ENCODE data around the gene COL25A1.

COL25A1 gene

GRCh38 chr4:108834166-108834834, 468.2 kb downstream of the COL25A1 start:
- FAIRE-seq (no peak), DNase-seq (ENCODE audit: insufficient read length, low spot score) (no peak)

DNA sequence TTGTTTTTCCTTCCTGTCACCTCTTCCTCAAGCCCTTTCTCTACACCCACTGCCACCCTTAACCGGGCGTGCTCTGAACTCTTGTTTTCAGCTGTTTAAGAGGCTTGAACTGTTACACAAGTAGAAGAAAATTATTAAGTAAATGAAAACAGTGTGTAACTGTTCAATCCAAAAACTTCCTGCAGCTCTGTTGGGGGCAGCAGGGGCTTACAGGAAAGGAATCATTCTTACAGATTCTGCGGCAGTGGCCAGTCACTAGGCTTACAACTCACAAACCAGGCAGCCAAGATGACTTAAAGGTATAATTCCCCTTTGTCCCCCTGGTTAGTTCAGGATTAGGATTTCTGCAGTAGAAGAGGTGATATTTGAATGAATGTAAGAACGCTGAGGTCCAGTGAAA, 469.4 kb downstream of the COL25A1 start:
- FAIRE-seq (no peak), DNase-seq (ENCODE audit: insufficient read length, low spot score) (no peak)

GRCh38 chr4:108831886-108832285, 470.6 kb downstream of the COL25A1 start:
- FAIRE-seq = no peak
- no peak for DNase-seq (ENCODE audit: insufficient read length, low spot score)

DNA sequence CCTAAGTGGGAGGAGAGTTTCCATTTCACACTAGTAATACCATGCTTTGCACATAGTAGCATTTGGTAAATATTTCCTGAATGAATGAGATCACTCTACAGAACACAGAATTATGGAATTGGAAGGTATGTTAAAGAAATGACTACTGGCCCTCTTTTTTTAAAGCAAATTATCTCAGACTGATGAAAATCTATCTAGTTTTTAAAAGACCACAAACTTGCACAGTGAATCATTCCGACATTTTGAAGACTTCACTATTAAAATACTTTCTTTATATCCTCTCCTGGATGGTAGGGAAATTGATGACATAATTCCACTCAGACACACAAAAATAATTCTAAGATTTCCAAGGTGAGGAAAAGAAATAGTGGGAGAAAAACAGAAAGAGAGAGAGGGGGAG, 471.2 kb downstream of the COL25A1 start:
- DNase-seq (ENCODE audit: insufficient read length, low spot score) (no peak), FAIRE-seq (no peak)

DNA sequence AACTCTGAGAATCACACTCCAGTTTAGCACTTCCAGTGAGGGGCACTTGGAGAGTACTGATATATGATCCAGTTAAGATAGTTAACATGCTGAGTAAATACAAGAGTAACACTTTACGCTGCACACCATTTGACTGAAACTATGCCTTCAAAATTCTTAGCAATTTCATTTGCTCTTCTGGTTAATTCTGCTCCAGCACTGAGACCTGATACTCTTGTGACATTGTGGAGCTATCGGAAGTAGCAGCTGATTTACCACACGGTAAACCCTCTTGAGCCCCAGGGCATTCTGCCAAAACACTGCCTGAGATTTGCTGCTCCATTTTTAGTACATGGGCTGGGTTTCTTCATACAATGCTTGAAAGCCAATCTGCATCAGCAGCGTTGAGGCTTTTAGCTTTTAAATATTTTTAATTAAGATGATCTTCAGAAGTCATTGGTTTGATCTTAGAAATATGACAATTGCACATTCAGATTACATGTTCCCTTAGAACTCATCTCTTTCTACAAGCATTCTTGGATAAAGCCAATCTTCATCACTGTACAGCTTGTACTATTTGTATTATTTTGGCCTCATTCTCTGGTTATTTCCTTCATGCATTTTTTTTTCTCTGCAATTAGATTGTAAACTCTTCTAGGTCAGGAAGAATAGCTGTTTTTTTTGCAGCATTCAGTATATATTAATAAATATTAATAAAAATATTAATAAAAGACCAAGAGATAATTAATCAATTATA, 471.8 kb downstream of the COL25A1 start:
- FAIRE-seq (no peak), DNase-seq (ENCODE audit: insufficient read length, low spot score) (no peak)

GRCh38 chr4:108829966-108830492, 472.4 kb downstream of the COL25A1 start:
- FAIRE-seq (no peak), DNase-seq (ENCODE audit: insufficient read length, low spot score) (no peak)

- FAIRE-seq (no peak), DNase-seq (ENCODE audit: insufficient read length, low spot score) (no peak)
These were observed 473.8 kb downstream of the COL25A1 start for GRCh38 chr4:108828620-108829019.

- DNase-seq (ENCODE audit: insufficient read length, low spot score) = no peak
These were observed 476.7 kb downstream of the COL25A1 start for GRCh38 chr4:108825737-108826136.

DNA sequence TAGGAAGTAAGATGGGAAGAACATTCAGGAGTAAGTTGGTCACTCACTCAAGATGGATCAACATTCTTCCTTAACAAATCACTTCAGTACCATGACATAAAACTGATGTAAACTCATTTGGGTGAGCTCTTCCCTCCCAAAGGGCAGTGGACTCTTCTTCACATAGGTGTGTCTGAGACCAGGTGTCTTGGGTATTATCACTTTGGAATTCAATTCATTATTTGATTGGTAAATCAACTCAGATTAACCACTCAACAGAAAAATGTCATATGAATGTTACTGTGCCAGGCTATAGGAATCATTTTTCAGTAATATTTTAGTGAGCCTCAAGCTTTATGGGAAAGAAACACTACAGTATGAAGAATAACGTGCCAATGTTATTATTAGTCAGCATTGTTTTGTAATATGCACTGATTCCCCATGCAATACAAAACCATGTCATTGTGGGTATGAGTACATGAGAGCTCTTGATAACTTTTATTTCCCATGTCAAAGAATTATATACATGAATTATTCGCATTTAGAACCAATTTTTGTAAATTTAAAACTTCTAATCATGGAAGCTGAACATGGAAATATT, 481.0 kb downstream of the COL25A1 start:
- no peak for DNase-seq (ENCODE audit: insufficient read length, low spot score)

More at GRCh38 chr4:108825737-108826136, 476.7 kb downstream of the COL25A1 start:
- no peak for FAIRE-seq

DNA sequence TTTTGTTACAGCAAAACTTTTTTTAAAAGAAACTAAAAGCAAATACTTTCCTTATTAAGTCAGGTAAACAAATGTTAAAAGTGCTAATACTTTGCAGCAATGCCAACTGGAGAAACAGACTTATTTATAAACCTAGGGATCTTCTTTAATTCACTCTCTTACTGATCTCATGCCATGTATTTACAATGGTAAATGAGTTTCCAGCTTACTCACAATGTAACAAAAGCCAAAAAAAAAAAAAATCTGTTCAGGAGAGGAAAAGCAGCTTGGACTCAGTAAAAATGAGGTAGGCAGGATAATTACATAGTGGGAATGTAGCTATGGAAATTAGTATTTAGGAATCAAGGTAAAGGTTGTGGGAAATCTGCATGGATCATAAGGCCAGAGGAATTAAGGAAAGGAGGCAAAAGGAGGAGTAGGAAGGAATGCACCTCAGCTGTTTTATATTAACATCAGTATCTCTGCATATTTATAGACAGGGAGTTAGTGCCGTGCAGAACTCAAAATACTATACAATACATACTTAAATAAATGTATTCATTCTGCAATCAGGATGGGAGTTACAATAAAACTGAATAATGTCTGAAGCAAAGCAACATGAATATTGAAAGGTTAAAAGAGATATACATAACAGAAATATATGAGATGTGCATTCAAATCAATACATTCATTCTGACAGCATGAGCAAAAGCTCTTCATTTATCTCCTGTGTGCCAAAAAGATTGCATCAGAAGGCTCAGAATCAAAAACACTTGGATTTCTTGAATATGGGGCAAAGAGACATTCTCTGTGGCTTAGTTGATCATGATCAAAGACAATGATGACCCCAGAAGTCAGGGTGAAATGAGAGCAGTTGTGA, 481.7 kb downstream of the COL25A1 start:
- DNase-seq (ENCODE audit: insufficient read length, low spot score) (no peak), FAIRE-seq (no peak)

More for the DNA sequence above, 481.0 kb downstream of the COL25A1 start:
- FAIRE-seq = no peak

DNA sequence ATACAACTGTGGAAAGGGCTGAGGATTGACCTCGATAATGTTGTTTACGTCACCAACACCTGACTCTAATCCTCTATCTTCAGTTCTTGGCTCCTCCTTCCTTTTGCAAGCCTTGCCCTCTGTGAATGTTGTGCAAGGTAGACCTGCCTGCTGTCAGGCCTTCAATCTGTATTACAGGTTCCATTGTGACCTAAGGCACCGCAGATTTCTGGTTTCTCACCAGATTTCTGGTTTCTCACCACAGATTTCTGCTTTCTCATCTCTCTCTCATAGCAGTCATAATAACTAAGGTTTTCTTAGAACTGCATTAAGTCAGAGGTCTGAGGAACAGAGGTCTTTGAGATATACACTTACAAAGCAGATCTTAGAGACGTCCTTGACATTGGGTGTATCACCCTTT, 488.1 kb downstream of the COL25A1 start:
- DNase-seq (ENCODE audit: insufficient read length, low spot score) = no peak
- no peak for FAIRE-seq

DNA sequence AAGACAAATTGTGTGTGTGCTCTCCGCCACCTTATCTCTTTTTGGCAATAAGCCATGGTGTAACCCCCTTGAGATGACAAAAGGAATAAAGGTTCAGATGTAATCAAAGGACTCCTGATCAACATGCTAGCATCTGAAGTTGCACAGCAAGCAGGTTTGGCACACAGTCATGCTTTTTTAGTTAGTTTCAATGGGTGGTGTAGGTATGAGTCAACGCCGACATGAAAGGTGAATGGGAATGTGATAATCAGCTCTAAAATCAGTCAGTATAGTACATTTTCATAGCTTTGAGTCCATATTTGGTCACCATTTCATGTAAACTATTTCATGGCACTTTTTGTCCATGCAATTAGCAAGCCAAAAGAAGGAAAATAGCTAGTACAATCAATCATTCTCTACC, 489.2 kb downstream of the COL25A1 start:
- DNase-seq (ENCODE audit: insufficient read length, low spot score) = no peak
- FAIRE-seq = no peak

- FAIRE-seq = no peak
These were observed 491.0 kb downstream of the COL25A1 start for GRCh38 chr4:108811486-108811885.

GRCh38 chr4:108810087-108810486, 492.4 kb downstream of the COL25A1 start:
- DNase-seq (ENCODE audit: insufficient read length, low spot score) = no peak
- no peak for FAIRE-seq

More at GRCh38 chr4:108811486-108811885, 491.0 kb downstream of the COL25A1 start:
- DNase-seq (ENCODE audit: insufficient read length, low spot score) = no peak

- no peak for FAIRE-seq
- DNase-seq (ENCODE audit: insufficient read length, low spot score) = no peak
These were observed 497.7 kb downstream of the COL25A1 start for GRCh38 chr4:108804648-108805273.

GRCh38 chr4:108799306-108799705, 503.2 kb downstream of the COL25A1 start:
- FAIRE-seq = no peak
- DNase-seq (ENCODE audit: insufficient read length, low spot score) = no peak

GRCh38 chr4:108796173-108796572, 506.3 kb downstream of the COL25A1 start:
- FAIRE-seq = no peak
- no peak for DNase-seq (ENCODE audit: insufficient read length, low spot score)

DNA sequence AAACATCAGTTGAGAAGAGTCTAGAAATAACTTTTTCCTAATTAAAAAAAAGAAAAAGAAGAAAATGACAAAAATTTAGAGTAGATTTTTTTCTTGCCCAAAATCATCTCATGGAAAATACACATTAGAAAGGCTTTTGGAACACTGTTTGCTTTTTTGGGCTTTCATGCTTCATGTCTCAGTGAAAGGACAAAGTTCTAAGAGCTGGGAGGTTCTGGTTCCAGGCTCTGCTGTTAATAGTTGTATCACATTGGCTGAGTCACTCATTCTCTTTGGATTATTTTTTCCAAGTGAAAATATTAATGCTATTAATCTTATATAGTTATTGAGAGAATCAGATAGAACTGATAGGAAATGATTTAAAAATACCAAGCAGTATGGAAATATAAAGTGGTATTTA, 506.7 kb downstream of the COL25A1 start:
- DNase-seq (ENCODE audit: insufficient read length, low spot score) (no peak), FAIRE-seq (no peak)

DNA sequence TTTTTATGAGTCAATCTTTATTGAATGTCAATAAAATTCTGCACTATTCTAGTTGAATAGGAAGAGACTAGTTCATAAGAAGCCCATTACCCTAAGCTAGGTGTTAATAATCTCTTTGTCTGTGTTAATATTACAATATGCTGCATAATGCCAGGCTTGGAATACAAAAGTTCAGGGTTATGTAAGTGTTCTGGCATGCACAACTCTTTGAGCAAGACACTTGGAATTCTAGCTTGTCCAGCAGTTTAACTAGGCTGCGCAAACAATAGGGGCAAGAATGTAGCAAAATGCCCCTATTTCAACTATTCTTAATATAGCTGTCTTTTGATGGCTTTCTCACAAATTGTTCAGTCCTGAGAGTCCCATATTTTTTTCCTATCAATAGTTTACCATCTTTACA, 508.3 kb downstream of the COL25A1 start:
- no peak for FAIRE-seq
- no peak for DNase-seq (ENCODE audit: insufficient read length, low spot score)

DNA sequence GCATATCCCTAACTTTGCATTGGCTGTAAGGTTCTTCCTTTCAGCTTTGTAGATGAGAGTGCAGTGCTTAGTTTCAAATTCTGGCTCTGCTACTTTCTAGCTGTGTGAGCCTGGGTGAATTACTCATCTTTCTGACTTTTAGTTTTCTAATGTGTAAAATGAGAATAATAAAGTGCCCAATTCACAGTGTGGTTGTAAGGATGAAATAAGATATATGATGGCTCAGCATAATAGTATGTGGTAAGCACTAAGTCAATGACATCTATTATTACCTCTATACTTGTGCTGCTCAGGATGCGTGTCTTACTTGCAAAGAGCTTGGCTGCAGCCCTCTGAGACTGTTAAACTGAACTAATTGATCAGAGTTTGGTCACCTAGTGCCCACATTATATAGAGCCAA, 509.0 kb downstream of the COL25A1 start:
- no peak for DNase-seq (ENCODE audit: insufficient read length, low spot score)
- FAIRE-seq = no peak
